Measurements from ENCODE around the gene NR5A2. TPM values are rescaled to one million over a fixed set of nuclear protein-coding genes. Genes with fewer than 3 reads are reported as not detected.

Gene NR5A2
- total and polyA plus RNA-seq, 4 donors: 1.7 to 3.4 (median 2.3) TPM

DNA sequence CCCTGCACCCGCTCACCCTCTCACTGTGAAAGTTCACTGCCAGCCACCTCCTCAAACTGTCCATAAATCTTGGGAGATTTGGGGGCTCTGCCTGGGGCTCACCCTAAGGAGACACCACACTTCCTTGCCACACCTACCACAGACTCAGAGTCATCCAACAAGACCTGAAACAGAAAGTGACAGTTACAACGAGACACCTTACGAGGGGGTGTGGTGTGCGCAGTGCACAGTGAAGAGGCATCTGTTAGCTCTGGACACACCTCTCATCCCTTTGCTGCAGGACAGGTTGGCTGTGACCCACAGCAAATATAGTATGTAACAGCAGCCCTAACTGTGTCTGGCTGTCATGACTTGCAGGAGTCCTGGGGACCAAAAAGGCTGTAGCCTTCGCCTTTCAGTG lies 190.2 kb downstream of the NR5A2 start:
- no peaks in the 10 kb centered on the region for H3K27me3 ChIP-seq (ENCODE audit: control insufficient read depth, insufficient read depth, low read length)
- no peaks in the 10 kb centered on the region for H3K9me3 ChIP-seq (ENCODE audit: control insufficient read depth, insufficient read depth, low read length)
- no peak overlapping the region for H3K27ac ChIP-seq (ENCODE audit: low read depth, low read length)
- H3K4me1 ChIP-seq (ENCODE audit: control insufficient read depth, insufficient read depth, low read length): no peaks in the 10 kb centered on the region
- H3K36me3 ChIP-seq (ENCODE audit: control insufficient read depth, insufficient read depth, low read length): no peaks in the 10 kb centered on the region
- H3K4me3 ChIP-seq (ENCODE audit: low read depth, low read length): no peak overlapping the region
- no peak for DNase-seq (ENCODE audit: low read depth in 4 of 6, low spot score in 6 of 6)
- 95% methylated on average over 5 of the region's 5 CpGs for WGBS (ENCODE audit: insufficient coverage)

DNA sequence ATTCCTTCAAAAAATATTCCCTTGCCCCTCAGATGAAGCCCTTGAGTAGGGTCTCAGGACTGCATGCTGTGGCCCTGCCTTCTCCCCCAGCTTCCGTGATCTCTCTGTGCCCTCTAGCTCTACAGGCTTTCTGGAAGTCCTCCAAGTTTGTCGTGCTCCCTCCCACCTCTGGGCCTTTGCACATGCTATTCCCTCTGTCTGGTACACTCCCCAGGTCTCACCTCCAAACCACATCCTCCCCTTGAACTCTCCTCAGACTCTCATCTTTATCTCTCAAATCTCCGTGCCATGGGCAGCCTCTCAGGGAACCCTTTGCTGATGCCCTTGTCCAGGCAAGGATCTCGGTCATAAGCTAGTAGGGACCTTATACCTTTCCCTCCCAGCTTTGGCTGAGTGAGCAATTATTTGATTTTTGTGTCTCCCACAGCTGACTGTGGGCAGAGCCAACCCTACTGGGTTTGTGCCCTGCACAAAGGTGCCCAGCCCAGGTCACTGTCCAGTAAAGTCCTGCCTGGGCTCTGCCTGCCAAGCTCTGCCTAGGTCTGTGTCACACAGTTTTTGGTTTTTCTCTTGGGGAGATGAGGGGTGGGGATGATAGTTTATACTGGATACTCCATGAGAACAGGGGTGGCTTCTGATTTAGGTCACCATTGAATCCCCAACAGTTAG lies 194.2 kb downstream of the NR5A2 start:
- H3K4me3 ChIP-seq (ENCODE audit: low read depth, low read length): no peak overlapping the region
- no peak for DNase-seq (ENCODE audit: low read depth in 4 of 6, low spot score in 6 of 6)
- 98% methylated on average over 3 of the region's 4 CpGs for WGBS (ENCODE audit: insufficient coverage)

DNA sequence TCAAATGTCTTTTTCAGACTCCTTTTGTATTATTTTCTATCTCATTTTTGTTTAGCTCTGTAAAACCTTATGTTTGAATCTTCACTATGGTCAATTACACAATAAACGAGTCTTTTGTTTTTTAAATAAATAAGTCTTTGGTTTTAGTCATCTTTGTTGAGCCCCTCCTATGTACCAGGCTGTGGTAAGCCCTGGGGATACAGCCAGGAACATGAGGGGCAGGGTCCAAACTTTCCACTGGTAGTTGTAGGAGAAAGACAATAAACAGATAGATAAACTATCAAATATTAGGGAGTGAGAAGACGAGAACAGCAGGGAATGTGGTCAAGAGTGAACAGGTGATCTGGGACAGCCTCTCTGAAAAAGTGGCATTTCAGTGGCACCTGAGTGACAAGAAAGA lies 195.7 kb downstream of the NR5A2 start:
- DNase-seq (ENCODE audit: low read depth in 4 of 6, low spot score in 6 of 6): no peak
- no peak overlapping the region for H3K27ac ChIP-seq (ENCODE audit: low read depth, low read length)
- H3K4me1 ChIP-seq (ENCODE audit: control insufficient read depth, insufficient read depth, low read length): no peaks in the 10 kb centered on the region
- H3K36me3 ChIP-seq (ENCODE audit: control insufficient read depth, insufficient read depth, low read length): no peaks in the 10 kb centered on the region
- WGBS (ENCODE audit: insufficient coverage): 100% methylated on average over 1 of the region's 2 CpGs
- no peaks in the 10 kb centered on the region for H3K9me3 ChIP-seq (ENCODE audit: control insufficient read depth, insufficient read depth, low read length)
- no peak overlapping the region for H3K4me3 ChIP-seq (ENCODE audit: low read depth, low read length)
- H3K27me3 ChIP-seq (ENCODE audit: control insufficient read depth, insufficient read depth, low read length): peaks cover 5% of the 10 kb centered on the region

More for the DNA sequence above, 194.2 kb downstream of the NR5A2 start:
- Histone ChIP-seq H3K9me3 (ENCODE audit: control insufficient read depth, insufficient read depth, low read length) (no peaks in the 10 kb centered on the region), H3K27me3 (ENCODE audit: control insufficient read depth, insufficient read depth, low read length) (peaks cover 5% of the 10 kb centered on the region), H3K27ac (ENCODE audit: low read depth, low read length) (no peak overlapping the region), H3K4me1 (ENCODE audit: control insufficient read depth, insufficient read depth, low read length) (no peaks in the 10 kb centered on the region), H3K36me3 (ENCODE audit: control insufficient read depth, insufficient read depth, low read length) (no peaks in the 10 kb centered on the region)

DNA sequence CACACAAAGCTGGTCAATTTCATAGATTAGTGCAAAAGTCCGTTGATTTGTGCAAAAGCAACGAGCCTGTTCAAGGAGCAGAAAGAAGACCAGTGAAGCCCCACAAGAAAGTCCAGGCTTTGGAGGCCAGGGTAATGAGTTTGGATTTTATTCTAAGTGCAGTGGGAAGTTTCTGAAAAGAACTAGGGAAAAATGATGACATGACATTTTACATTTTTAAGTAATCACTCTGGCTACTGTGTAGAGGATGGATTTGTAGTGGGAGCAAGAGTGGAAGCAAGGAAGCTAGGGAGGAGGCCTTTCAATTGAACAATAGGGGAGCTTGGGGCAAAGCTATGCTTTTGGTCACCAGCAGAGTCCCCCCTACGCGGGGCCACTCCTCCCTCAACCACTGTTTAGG lies 196.1 kb downstream of the NR5A2 start:
- Histone ChIP-seq H3K4me1 (ENCODE audit: control insufficient read depth, insufficient read depth, low read length) (no peaks in the 10 kb centered on the region), H3K4me3 (ENCODE audit: low read depth, low read length) (no peak overlapping the region), H3K27me3 (ENCODE audit: control insufficient read depth, insufficient read depth, low read length) (peaks cover 5% of the 10 kb centered on the region), H3K9me3 (ENCODE audit: control insufficient read depth, insufficient read depth, low read length) (no peaks in the 10 kb centered on the region), H3K36me3 (ENCODE audit: control insufficient read depth, insufficient read depth, low read length) (no peaks in the 10 kb centered on the region), H3K27ac (ENCODE audit: low read depth, low read length) (no peak overlapping the region)
- no peak for DNase-seq (ENCODE audit: low read depth in 4 of 6, low spot score in 6 of 6)
- WGBS (ENCODE audit: insufficient coverage): 100% methylated on average over 2 of the region's 4 CpGs

DNA sequence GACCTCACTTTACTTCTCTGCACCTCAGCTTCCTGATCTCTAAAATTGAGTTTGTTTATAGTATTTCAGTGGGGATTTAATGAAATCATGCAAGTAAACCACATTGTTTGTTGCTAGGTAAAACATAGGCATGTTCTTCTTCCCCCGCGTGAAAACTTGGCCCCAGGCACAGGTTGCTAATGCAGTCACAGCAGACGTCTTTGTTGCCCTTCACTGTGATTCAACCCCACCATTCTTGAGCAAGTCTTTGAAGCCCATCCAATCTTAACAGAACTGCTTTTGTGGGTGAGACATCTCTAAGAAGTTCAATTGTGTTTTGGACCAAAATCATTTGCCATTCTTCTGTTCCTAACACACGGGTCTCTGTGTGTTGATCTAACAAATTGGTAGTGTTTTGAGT lies 196.8 kb downstream of the NR5A2 start:
- Histone ChIP-seq H3K4me1 (ENCODE audit: control insufficient read depth, insufficient read depth, low read length) (no peaks in the 10 kb centered on the region), H3K9me3 (ENCODE audit: control insufficient read depth, insufficient read depth, low read length) (no peaks in the 10 kb centered on the region), H3K27me3 (ENCODE audit: control insufficient read depth, insufficient read depth, low read length) (peaks cover 7% of the 10 kb centered on the region), H3K4me3 (ENCODE audit: low read depth, low read length) (no peak overlapping the region), H3K27ac (ENCODE audit: low read depth, low read length) (no peak overlapping the region), H3K36me3 (ENCODE audit: control insufficient read depth, insufficient read depth, low read length) (no peaks in the 10 kb centered on the region)
- DNase-seq (ENCODE audit: low read depth in 4 of 6, low spot score in 6 of 6): peak in 1 of 6 donors; percentile 8
- 14% methylated on average over 3 of the region's 4 CpGs for WGBS (ENCODE audit: insufficient coverage)

DNA sequence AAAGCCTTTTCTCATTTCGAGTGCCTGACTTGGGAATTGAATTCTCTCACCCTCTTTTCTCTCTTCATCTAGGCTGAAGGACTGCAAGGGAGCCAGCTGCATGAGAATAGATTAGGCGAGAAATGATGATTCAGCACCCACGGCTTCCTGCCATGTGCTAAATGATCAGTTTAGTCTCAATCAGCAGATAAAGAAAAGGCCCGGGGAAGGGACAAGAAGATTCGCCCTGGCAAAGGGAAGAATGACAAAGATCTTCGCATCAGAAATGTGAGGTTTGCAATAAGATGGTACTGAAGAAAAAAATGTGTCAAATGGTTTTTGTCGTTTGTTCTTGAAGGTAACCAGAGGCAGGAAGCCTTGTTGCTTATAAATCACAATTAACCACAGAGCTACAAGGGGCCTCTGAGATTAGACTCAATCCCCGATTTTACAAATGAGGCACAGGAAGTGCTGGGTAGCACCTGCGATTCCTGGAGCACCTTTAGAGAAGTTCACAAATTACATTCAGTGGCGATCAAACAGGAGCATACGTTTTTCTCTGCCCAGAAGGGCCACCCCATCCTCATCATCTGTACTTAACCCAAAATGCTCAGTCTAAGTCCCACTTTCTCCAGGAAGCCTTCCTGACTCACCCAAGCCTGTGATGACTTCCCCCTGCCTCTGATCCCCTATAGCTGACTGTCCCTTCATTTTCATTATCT lies 198.9 kb downstream of the NR5A2 start:
- peaks cover 7% of the 10 kb centered on the region for H3K27me3 ChIP-seq (ENCODE audit: control insufficient read depth, insufficient read depth, low read length)
- H3K9me3 ChIP-seq (ENCODE audit: control insufficient read depth, insufficient read depth, low read length): no peaks in the 10 kb centered on the region
- no peaks in the 10 kb centered on the region for H3K36me3 ChIP-seq (ENCODE audit: control insufficient read depth, insufficient read depth, low read length)
- no peak overlapping the region for H3K27ac ChIP-seq (ENCODE audit: low read depth, low read length)
- 51% methylated on average over 9 of the region's 11 CpGs for WGBS (ENCODE audit: insufficient coverage)
- peak in 2 of 6 donors; percentile 35 to 84 for DNase-seq (ENCODE audit: low read depth in 4 of 6, low spot score in 6 of 6)
- H3K4me3 ChIP-seq (ENCODE audit: low read depth, low read length): no peak overlapping the region
- no peaks in the 10 kb centered on the region for H3K4me1 ChIP-seq (ENCODE audit: control insufficient read depth, insufficient read depth, low read length)

DNA sequence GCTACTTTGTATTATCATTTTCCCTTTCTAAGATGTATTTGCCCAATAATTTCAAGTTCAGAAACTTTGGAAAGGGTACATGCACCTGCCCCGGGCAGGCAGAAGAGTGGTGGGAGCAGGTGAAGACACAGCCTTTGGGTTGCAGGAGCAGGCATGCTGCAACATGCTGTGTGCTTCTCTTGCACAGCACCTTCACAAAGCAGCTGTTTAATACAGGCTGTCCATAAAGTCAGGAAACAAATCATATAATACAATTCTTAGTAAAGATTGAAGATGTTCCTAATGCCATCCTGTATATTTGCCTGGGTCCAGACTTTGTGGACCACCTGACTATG lies 199.4 kb downstream of the NR5A2 start:
- Histone ChIP-seq H3K4me1 (ENCODE audit: control insufficient read depth, insufficient read depth, low read length) (no peaks in the 10 kb centered on the region), H3K27ac (ENCODE audit: low read depth, low read length) (no peak overlapping the region), H3K4me3 (ENCODE audit: low read depth, low read length) (no peak overlapping the region), H3K9me3 (ENCODE audit: control insufficient read depth, insufficient read depth, low read length) (no peaks in the 10 kb centered on the region), H3K27me3 (ENCODE audit: control insufficient read depth, insufficient read depth, low read length) (peaks cover 7% of the 10 kb centered on the region), H3K36me3 (ENCODE audit: control insufficient read depth, insufficient read depth, low read length) (no peaks in the 10 kb centered on the region)
- WGBS (ENCODE audit: insufficient coverage): 100% methylated on average over 1 of the region's 1 CpG
- no peak for DNase-seq (ENCODE audit: low read depth in 4 of 6, low spot score in 6 of 6)

Small RNA genes lying within 50 kb of the gene (small RNA-seq; reads per million reads assigned to genes)
- gene RNU6-570P (ENCODE audit: low replicate concordance): not detected
- gene RNU6-609P (ENCODE audit: low replicate concordance): not detected
- gene RNU6-716P (ENCODE audit: low replicate concordance): not detected
